ENCODE results near the gene CENPP.
A peak's percentile ranks its signal among the peaks of the same experiment; 100 is the strongest.

Gene CENPP

DNA sequence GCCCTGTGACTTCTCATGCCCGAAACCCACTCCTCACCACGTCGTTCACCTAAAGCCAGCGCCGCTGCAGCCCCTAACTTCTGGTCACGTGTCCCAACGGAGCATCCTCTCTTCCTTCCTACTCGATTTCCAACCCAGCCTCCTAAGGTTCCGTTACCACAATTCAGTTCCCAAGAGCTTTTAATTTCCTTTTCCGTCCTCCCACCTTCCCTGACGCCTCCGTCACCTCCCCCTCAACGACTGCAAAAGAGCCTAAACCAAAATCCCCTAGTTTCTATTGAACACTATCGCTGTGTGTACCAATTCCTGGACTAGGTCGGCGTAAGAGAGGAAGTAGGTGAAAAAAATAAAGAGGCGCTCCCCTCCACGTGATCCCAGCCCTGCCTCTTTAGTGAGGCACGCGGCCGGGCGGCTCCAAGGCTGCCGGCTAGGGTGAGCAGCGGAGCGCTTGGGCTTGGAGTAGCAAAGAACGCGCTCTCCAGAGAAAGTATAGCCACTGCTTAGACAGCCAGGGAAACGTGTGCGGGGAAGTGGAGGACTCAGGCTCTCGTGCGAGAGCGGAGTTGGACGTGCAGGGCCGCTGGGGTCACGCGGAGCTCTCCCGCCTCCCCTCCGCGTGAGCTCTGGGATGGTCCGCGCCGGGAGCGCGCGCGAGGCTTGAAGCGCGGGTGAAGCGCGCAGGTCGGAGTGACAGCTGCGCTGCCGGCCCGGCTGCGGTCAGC, at the start of gene CENPP, which contains the start of gene NOL8:
Gene CENPP, plus strand, starts transcription at position 685 of the 722 bp plus-strand sequence.
Gene NOL8, minus strand, starts transcription at position 82 of the 722 bp plus-strand sequence. CDS start 1,189 bp downstream, outside the sequence.
- FAIRE-seq: peak; percentile 60

GRCh38 chr9:92276331-92277032, 49.3 kb upstream of the CENPP start:
- FAIRE-seq: no peak

- no peak for FAIRE-seq
Measured at GRCh38 chr9:92278110-92278509, 47.6 kb upstream of the CENPP start.

- no peak for FAIRE-seq
Measured at GRCh38 chr9:92279302-92279701, 46.5 kb upstream of the CENPP start.

GRCh38 chr9:92289708-92290390, 35.9 kb upstream of the CENPP start:
- no peak for FAIRE-seq

DNA sequence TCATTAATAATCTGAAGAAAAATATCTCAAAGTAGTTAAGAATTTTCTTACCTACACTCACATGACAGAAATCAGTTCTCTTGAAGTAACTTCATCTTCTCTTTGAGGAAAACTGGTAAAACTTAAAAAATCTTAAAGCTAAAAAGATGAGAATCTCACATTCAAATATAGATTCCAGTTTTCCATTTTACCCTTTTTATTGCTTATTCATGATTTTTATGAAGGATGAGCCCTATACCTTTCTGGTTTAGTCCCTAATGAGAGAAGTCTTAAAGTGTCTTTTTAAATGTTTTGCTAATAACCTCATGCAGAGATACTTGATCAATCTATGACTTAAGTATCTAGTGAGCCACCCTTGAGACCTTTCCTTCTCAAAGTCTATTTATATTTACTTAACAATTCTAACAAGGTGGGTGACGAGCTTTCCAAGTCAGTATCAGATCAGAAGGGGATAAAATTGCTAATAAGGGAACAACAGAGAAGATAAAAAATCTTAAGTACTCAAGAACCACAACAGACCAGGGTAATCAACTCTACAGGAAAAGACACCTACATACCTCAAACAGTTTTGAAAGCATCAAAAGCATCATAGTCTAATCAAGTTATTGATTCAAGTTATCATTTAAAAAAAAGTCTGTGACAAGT, 34.8 kb upstream of the CENPP start:
- FAIRE-seq: no peak

- no peak for FAIRE-seq
Measured at GRCh38 chr9:92291577-92291976, 34.2 kb upstream of the CENPP start.

GRCh38 chr9:92292338-92293074, 33.2 kb upstream of the CENPP start:
- FAIRE-seq: no peak

- peak; percentile 78 for FAIRE-seq
Measured at GRCh38 chr9:92293075-92293354, 32.7 kb upstream of the CENPP start.

GRCh38 chr9:92293452-92294296, 32.1 kb upstream of the CENPP start, which contains the start of gene IARS1:
TSS of gene IARS1 (minus strand) at chr9:92293697. CDS start at chr9:92289419, 4,278 bp downstream.
- FAIRE-seq: peak; percentile 79

DNA sequence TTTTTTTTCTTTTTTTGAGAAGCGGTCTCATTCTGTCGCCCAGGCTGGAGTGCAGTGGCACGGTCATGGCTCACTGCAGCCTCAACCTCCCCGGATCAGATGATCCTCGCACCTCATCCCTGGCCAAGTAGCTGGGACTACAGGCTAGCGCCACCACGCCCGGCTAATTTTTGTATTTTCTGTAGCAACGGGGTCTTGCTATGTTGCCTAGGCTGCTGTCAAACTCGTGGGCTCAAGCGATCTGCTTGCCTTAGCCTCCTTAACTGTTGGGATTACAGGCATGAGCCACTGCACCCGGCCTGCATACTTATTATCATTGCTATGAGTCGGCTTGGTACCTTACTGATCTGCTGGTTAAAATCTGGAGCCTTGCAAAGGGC, 31.5 kb upstream of the CENPP start:
- FAIRE-seq: no peak

- no peak for FAIRE-seq
Measured at GRCh38 chr9:92295240-92295790, 30.4 kb upstream of the CENPP start.

DNA sequence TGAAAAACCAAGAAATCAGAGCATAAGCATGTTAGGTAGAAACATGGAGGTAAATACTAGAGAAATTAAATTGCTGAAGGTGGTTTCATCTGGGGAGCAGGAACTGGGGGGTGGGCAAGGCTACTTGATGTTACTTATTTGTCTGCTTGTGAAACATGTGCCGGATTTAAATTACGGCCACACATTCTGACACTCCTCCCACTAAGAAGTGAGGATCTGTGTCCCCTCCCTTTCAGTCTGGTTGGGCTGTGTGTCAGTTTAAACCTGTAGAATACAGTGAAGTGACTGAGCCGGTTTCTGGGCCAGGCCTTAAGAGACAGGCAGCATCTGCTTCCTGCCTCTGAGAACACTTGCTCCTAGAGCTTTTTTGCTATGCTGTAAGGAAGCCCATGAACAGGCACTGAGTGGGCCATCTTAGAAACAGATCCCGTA, 29.9 kb upstream of the CENPP start:
- FAIRE-seq: no peak

GRCh38 chr9:92297611-92298010, 28.1 kb upstream of the CENPP start:
- FAIRE-seq: no peak

- FAIRE-seq: no peak
Measured at GRCh38 chr9:92298036-92298435, 27.7 kb upstream of the CENPP start.

DNA sequence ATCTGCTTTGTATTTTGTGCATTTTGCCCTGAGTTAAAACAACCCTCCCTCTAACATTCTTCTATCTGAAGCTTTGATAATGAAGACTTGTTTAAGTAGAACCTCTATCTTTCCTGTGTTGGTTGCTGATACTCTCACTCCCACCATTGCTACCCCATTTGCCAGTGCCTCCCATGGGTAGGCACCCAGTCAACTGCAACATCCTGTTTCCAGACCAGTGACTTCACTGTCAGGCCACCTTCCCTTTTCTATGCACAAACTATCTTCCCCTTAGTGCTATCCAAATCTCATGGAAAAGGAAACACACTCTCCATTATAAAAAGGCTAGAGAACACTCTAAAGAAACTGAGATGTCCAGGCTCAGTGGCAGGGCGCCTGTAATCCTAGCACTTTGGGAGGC, 26.6 kb upstream of the CENPP start:
- no peak for FAIRE-seq

- FAIRE-seq: no peak
Measured at GRCh38 chr9:92300936-92301335, 24.8 kb upstream of the CENPP start.

- FAIRE-seq: no peak
Measured at GRCh38 chr9:92308893-92309292, 16.9 kb upstream of the CENPP start.

DNA sequence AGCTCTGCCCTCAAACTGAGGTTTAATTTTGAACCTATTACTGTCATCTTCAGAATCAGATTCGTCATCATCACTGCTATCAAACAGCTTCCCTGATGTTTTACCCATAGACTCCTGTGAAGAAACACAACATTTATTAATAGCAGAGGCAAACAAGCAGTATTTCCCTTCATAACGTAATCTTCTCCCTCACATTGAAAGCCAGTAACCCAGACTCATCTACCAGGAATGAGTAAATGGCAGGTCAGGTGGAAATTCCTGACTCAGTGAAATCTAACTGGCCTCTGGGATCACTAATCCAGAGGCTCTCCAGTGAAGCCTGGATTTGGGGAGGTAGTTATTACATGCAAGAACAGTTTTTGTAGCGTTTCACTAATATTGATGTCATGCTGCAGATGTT, 15.2 kb upstream of the CENPP start:
- peak; percentile 90 for FAIRE-seq

DNA sequence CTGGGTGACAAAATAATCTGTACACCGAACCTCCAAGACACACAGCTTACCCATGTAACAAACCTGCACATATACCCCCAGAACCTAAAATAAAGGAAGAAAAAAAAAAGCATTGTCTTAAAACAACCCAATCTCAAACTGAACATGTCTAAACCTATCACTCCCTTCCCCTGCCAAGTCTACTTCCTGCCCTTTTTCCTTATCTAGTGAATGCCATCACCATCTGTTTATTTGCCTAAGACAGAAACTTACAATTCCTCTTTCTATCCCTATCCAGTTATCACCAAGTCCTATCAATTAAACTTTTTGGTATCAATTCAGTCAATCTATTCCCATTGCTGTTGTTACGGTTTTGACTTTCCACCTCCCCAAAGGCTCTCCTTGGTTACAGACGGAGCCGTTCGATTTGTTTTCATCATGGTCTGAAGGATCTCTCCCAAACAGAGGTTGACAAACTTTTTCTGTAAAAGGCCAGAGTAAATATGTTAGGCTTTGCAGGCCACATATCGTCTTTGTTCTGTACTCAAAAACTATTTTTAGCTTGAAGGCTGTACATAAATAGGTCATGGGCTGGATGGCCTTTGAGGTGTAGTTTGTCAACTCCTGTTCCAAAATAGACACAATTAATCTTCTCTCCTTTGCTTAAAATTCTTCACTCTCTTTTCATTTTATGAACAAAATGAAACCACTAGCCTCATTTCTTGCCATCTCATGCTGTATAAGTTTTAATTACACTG, 12.7 kb upstream of the CENPP start:
- no peak for FAIRE-seq

DNA sequence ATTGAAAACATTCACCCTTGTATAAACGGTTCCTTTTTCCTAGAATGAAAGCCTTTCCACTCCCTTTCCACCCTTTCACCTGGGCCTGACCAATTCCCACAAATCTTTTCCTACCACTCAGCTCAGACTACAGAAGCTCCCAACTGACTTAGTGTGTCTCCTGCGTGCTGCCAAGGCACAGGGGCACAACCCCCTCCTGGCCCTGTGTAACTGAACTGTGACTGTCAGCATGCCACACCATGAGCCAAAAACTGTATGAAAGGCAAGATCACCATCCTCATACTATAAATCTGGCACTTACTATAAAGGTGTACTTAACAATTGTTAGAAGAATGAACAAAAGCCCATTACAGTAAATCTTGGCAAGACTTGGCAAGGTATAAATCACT, 12.1 kb upstream of the CENPP start:
- no peak for FAIRE-seq
